ENCODE data around the gene WDR7.

Gene WDR7

GRCh38 chr18:56672391-56672790 is 21.2 kb downstream of the WDR7 start:
- Histone ChIP-seq H2BK120ac (ENCODE audit: low read depth, low read length) (no peak overlapping the region), H2BK15ac (replicated peaks; ENCODE audit: low read depth) (no peak overlapping the region), H4K5ac (ENCODE audit: low read length) (no peak overlapping the region), H3K18ac (ENCODE audit: low read length) (no peak overlapping the region), H3K4me2 (ENCODE audit: low read length) (no peak overlapping the region), H3K79me1 (ENCODE audit: low read length) (no peaks in the 10 kb centered on the region), H4K8ac (ENCODE audit: low read depth, low read length) (no peak overlapping the region), H3K4ac (ENCODE audit: low read depth, low read length) (no peak overlapping the region), H3K4me3 (ENCODE audit: low read length) (no peak overlapping the region), H3K36me3 (ENCODE audit: control insufficient read depth, insufficient read depth, low read length) (no peaks in the 10 kb centered on the region), H2AK5ac (ENCODE audit: low read length) (no peak overlapping the region), H3K9ac (ENCODE audit: low read length) (no peak overlapping the region), H3K56ac (ENCODE audit: low read length) (no peak overlapping the region), H2BK5ac (ENCODE audit: low read length) (no peak overlapping the region), H3K79me2 (ENCODE audit: control insufficient read depth, insufficient read depth, low read length) (no peaks in the 10 kb centered on the region), H3K23ac (ENCODE audit: low read length) (no peak overlapping the region), H3K27ac (ENCODE audit: low read depth, low read length) (no peak overlapping the region), H3K4me1 (ENCODE audit: control insufficient read depth, low read depth, low read length) (no peaks in the 10 kb centered on the region), H3K27me3 (ENCODE audit: insufficient read depth, low read length, poor library complexity) (no peaks in the 10 kb centered on the region)
- DNase-seq = no peak
- WGBS (ENCODE audit: extremely low coverage, insufficient coverage, low lambda C conversion rate) = no CpG with 5 or more reads among the region's 8 CpGs

GRCh38 chr18:56672981-56673380 is 21.8 kb downstream of the WDR7 start:
- WGBS (ENCODE audit: extremely low coverage, insufficient coverage, low lambda C conversion rate) = no CpG with 5 or more reads among the region's 3 CpGs
- no peak overlapping the region for H2BK120ac ChIP-seq (ENCODE audit: low read depth, low read length)
- no peaks in the 10 kb centered on the region for H3K4me1 ChIP-seq (ENCODE audit: control insufficient read depth, low read depth, low read length)
- H4K5ac ChIP-seq (ENCODE audit: low read length) = no peak overlapping the region
- no peak overlapping the region for H3K56ac ChIP-seq (ENCODE audit: low read length)
- H3K4me2 ChIP-seq (ENCODE audit: low read length) = no peak overlapping the region
- H3K27me3 ChIP-seq (ENCODE audit: insufficient read depth, low read length, poor library complexity) = no peaks in the 10 kb centered on the region
- no peaks in the 10 kb centered on the region for H3K79me2 ChIP-seq (ENCODE audit: control insufficient read depth, insufficient read depth, low read length)
- no peak overlapping the region for H2BK5ac ChIP-seq (ENCODE audit: low read length)
- no peak overlapping the region for H3K4me3 ChIP-seq (ENCODE audit: low read length)
- no peak overlapping the region for H3K18ac ChIP-seq (ENCODE audit: low read length)
- H3K27ac ChIP-seq (ENCODE audit: low read depth, low read length) = no peak overlapping the region
- H3K4ac ChIP-seq (ENCODE audit: low read depth, low read length) = no peak overlapping the region
- H3K23ac ChIP-seq (ENCODE audit: low read length) = no peak overlapping the region
- no peaks in the 10 kb centered on the region for H3K36me3 ChIP-seq (ENCODE audit: control insufficient read depth, insufficient read depth, low read length)
- no peak for DNase-seq
- H2BK15ac ChIP-seq (replicated peaks; ENCODE audit: low read depth) = no peak overlapping the region
- H2AK5ac ChIP-seq (ENCODE audit: low read length) = no peak overlapping the region
- H4K8ac ChIP-seq (ENCODE audit: low read depth, low read length) = no peak overlapping the region
- no peak overlapping the region for H3K9ac ChIP-seq (ENCODE audit: low read length)
- H3K79me1 ChIP-seq (ENCODE audit: low read length) = no peaks in the 10 kb centered on the region

DNA sequence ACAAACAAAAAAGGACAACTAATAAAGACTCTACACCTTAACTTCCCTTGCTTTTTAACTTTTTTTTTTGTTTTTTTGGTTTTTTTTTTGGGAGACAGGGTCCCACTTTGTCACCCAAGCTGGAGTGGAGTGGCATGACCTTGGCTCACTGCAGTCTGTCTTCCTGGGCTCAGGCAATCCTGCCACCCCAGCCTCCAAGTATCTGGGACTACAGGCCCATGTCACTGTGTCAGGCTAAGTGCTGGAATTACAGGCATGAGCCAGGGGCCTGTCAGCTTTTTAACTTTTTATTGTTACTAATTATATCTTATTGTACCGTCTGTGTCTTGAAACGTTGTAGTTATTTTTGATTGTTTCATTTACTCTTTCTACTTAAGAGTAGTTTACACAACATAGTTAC is 25.5 kb downstream of the WDR7 start:
- no peaks in the 10 kb centered on the region for H3K79me2 ChIP-seq (ENCODE audit: control insufficient read depth, insufficient read depth, low read length)
- no peak overlapping the region for H2BK5ac ChIP-seq (ENCODE audit: low read length)
- H3K27me3 ChIP-seq (ENCODE audit: insufficient read depth, low read length, poor library complexity) = no peaks in the 10 kb centered on the region
- H2AK5ac ChIP-seq (ENCODE audit: low read length) = no peak overlapping the region
- H3K56ac ChIP-seq (ENCODE audit: low read length) = no peak overlapping the region
- no peak overlapping the region for H2BK120ac ChIP-seq (ENCODE audit: low read depth, low read length)
- H3K23ac ChIP-seq (ENCODE audit: low read length) = no peak overlapping the region
- no peaks in the 10 kb centered on the region for H3K4me1 ChIP-seq (ENCODE audit: control insufficient read depth, low read depth, low read length)
- H4K5ac ChIP-seq (ENCODE audit: low read length) = no peak overlapping the region
- no CpG with 5 or more reads among the region's 2 CpGs for WGBS (ENCODE audit: extremely low coverage, insufficient coverage, low lambda C conversion rate)
- no peak overlapping the region for H2BK15ac ChIP-seq (replicated peaks; ENCODE audit: low read depth)
- DNase-seq = no peak
- H3K36me3 ChIP-seq (ENCODE audit: control insufficient read depth, insufficient read depth, low read length) = no peaks in the 10 kb centered on the region
- H3K4me2 ChIP-seq (ENCODE audit: low read length) = no peak overlapping the region
- H3K18ac ChIP-seq (ENCODE audit: low read length) = no peak overlapping the region
- H3K27ac ChIP-seq (ENCODE audit: low read depth, low read length) = no peak overlapping the region
- no peak overlapping the region for H3K9ac ChIP-seq (ENCODE audit: low read length)
- H4K8ac ChIP-seq (ENCODE audit: low read depth, low read length) = no peak overlapping the region
- H3K79me1 ChIP-seq (ENCODE audit: low read length) = no peaks in the 10 kb centered on the region
- no peak overlapping the region for H3K4me3 ChIP-seq (ENCODE audit: low read length)
- no peak overlapping the region for H3K4ac ChIP-seq (ENCODE audit: low read depth, low read length)

- H3K79me1 ChIP-seq (ENCODE audit: low read length) = no peaks in the 10 kb centered on the region
- no peak overlapping the region for H2AK5ac ChIP-seq (ENCODE audit: low read length)
- H3K4me3 ChIP-seq (ENCODE audit: low read length) = no peak overlapping the region
- H3K9ac ChIP-seq (ENCODE audit: low read length) = no peak overlapping the region
- no peak overlapping the region for H4K5ac ChIP-seq (ENCODE audit: low read length)
- no peak overlapping the region for H3K23ac ChIP-seq (ENCODE audit: low read length)
- H3K27me3 ChIP-seq (ENCODE audit: insufficient read depth, low read length, poor library complexity) = no peaks in the 10 kb centered on the region
- no peak overlapping the region for H3K27ac ChIP-seq (ENCODE audit: low read depth, low read length)
- no peaks in the 10 kb centered on the region for H3K79me2 ChIP-seq (ENCODE audit: control insufficient read depth, insufficient read depth, low read length)
- no peak overlapping the region for H3K56ac ChIP-seq (ENCODE audit: low read length)
- no peak overlapping the region for H3K4me2 ChIP-seq (ENCODE audit: low read length)
- no peak overlapping the region for H3K4ac ChIP-seq (ENCODE audit: low read depth, low read length)
- no peak overlapping the region for H4K8ac ChIP-seq (ENCODE audit: low read depth, low read length)
- no peaks in the 10 kb centered on the region for H3K36me3 ChIP-seq (ENCODE audit: control insufficient read depth, insufficient read depth, low read length)
- no peak overlapping the region for H3K18ac ChIP-seq (ENCODE audit: low read length)
- H2BK15ac ChIP-seq (replicated peaks; ENCODE audit: low read depth) = no peak overlapping the region
- no CpG with 5 or more reads among the region's 4 CpGs for whole genome bisulfite sequencing (ENCODE audit: extremely low coverage, insufficient coverage, low lambda C conversion rate)
- no peaks in the 10 kb centered on the region for H3K4me1 ChIP-seq (ENCODE audit: control insufficient read depth, low read depth, low read length)
- DNase-seq = no peak
- no peak overlapping the region for H2BK120ac ChIP-seq (ENCODE audit: low read depth, low read length)
- H2BK5ac ChIP-seq (ENCODE audit: low read length) = no peak overlapping the region
Measured at GRCh38 chr18:56678836-56679565, 27.8 kb downstream of the WDR7 start.

- H3K56ac ChIP-seq (ENCODE audit: low read length) = no peak overlapping the region
- no peak for DNase-seq
- no peak overlapping the region for H3K27ac ChIP-seq (ENCODE audit: low read depth, low read length)
- H2BK15ac ChIP-seq (replicated peaks; ENCODE audit: low read depth) = no peak overlapping the region
- H3K9ac ChIP-seq (ENCODE audit: low read length) = no peak overlapping the region
- H3K27me3 ChIP-seq (ENCODE audit: insufficient read depth, low read length, poor library complexity) = no peaks in the 10 kb centered on the region
- H2BK5ac ChIP-seq (ENCODE audit: low read length) = no peak overlapping the region
- no peak overlapping the region for H3K4me2 ChIP-seq (ENCODE audit: low read length)
- no peaks in the 10 kb centered on the region for H3K79me1 ChIP-seq (ENCODE audit: low read length)
- H3K23ac ChIP-seq (ENCODE audit: low read length) = no peak overlapping the region
- no peak overlapping the region for H2BK120ac ChIP-seq (ENCODE audit: low read depth, low read length)
- no CpG with 5 or more reads among the region's 3 CpGs for WGBS (ENCODE audit: extremely low coverage, insufficient coverage, low lambda C conversion rate)
- H4K8ac ChIP-seq (ENCODE audit: low read depth, low read length) = no peak overlapping the region
- H2AK5ac ChIP-seq (ENCODE audit: low read length) = no peak overlapping the region
- H3K4me3 ChIP-seq (ENCODE audit: low read length) = no peak overlapping the region
- no peak overlapping the region for H3K4ac ChIP-seq (ENCODE audit: low read depth, low read length)
- H3K18ac ChIP-seq (ENCODE audit: low read length) = no peak overlapping the region
- no peaks in the 10 kb centered on the region for H3K36me3 ChIP-seq (ENCODE audit: control insufficient read depth, insufficient read depth, low read length)
- no peak overlapping the region for H4K5ac ChIP-seq (ENCODE audit: low read length)
- no peaks in the 10 kb centered on the region for H3K4me1 ChIP-seq (ENCODE audit: control insufficient read depth, low read depth, low read length)
- no peaks in the 10 kb centered on the region for H3K79me2 ChIP-seq (ENCODE audit: control insufficient read depth, insufficient read depth, low read length)
Measured at GRCh38 chr18:56684277-56684676, 33.1 kb downstream of the WDR7 start.

DNA sequence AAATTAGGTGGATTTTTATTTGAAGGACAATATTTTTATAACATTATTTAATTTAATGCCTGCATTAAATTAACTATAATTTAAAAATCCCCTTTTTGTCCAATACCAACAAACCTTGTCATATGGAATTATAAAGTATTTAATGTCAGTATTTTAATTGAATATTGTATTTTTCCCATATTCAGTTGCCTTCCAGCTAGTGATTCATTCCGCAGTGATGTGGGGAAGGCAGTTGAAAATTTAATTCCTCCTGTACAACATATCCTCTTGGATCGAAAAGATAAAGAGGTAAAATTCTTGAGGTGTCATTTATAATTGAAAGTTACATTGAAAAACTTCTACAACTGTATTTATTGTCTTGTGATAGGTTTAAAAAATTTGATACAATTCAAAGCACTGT is 40.4 kb downstream of the WDR7 start:
- Histone ChIP-seq H2BK5ac (ENCODE audit: low read length) (no peak overlapping the region), H3K18ac (ENCODE audit: low read length) (no peak overlapping the region), H3K9ac (ENCODE audit: low read length) (no peak overlapping the region), H4K8ac (ENCODE audit: low read depth, low read length) (no peak overlapping the region), H3K27ac (ENCODE audit: low read depth, low read length) (no peak overlapping the region), H2BK15ac (replicated peaks; ENCODE audit: low read depth) (no peak overlapping the region), H3K4me3 (ENCODE audit: low read length) (no peak overlapping the region), H3K56ac (ENCODE audit: low read length) (no peak overlapping the region), H2BK120ac (ENCODE audit: low read depth, low read length) (no peak overlapping the region), H3K23ac (ENCODE audit: low read length) (no peak overlapping the region), H4K5ac (ENCODE audit: low read length) (no peak overlapping the region), H3K4ac (ENCODE audit: low read depth, low read length) (no peak overlapping the region), H3K4me2 (ENCODE audit: low read length) (no peak overlapping the region), H3K79me1 (ENCODE audit: low read length) (no peaks in the 10 kb centered on the region), H3K4me1 (ENCODE audit: control insufficient read depth, low read depth, low read length) (no peaks in the 10 kb centered on the region), H2AK5ac (ENCODE audit: low read length) (no peak overlapping the region), H3K79me2 (ENCODE audit: control insufficient read depth, insufficient read depth, low read length) (no peaks in the 10 kb centered on the region), H3K27me3 (ENCODE audit: insufficient read depth, low read length, poor library complexity) (no peaks in the 10 kb centered on the region), H3K36me3 (ENCODE audit: control insufficient read depth, insufficient read depth, low read length) (no peaks in the 10 kb centered on the region)
- no peak for DNase-seq
- WGBS (ENCODE audit: extremely low coverage, insufficient coverage, low lambda C conversion rate) = no CpG with 5 or more reads among the region's 2 CpGs

Measured in mesendoderm (in vitro differentiated cells).